Measurements from ENCODE around the gene TCF15. TPM values are rescaled to one million over a fixed set of nuclear protein-coding genes. Genes with fewer than 3 reads are reported as not detected.

Gene TCF15
- total and polyA plus RNA-seq, 8 donors, result 0.18 to 2.4 (median 1.5) TPM

- ATAC-seq (no peak), DNase-seq (no peak)
- Histone ChIP-seq H3K4me3 (no peak overlapping the region), H3K9me3 (no peaks in the 10 kb centered on the region), H3K27ac (no peak overlapping the region), H3K27me3 (peaks cover 0 to 15% of the 10 kb centered on the region in 2 donors), H3K4me1 (no peaks in the 10 kb centered on the region), H3K36me3 (no peaks in the 10 kb centered on the region)
- intact Hi-C loops (cut with DNase I), result no loop called here
- TF ChIP-seq, protein P1, sequence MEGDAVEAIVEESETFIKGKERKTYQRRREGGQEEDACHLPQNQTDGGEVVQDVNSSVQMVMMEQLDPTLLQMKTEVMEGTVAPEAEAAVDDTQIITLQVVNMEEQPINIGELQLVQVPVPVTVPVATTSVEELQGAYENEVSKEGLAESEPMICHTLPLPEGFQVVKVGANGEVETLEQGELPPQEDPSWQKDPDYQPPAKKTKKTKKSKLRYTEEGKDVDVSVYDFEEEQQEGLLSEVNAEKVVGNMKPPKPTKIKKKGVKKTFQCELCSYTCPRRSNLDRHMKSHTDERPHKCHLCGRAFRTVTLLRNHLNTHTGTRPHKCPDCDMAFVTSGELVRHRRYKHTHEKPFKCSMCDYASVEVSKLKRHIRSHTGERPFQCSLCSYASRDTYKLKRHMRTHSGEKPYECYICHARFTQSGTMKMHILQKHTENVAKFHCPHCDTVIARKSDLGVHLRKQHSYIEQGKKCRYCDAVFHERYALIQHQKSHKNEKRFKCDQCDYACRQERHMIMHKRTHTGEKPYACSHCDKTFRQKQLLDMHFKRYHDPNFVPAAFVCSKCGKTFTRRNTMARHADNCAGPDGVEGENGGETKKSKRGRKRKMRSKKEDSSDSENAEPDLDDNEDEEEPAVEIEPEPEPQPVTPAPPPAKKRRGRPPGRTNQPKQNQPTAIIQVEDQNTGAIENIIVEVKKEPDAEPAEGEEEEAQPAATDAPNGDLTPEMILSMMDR (IDR thresholded peaks at IDR 0.05), result no peak
Observed at GRCh38 chr20:623704-624103, 13.6 kb upstream of the TCF15 start.

GRCh38 chr20:623021-623420 is 12.9 kb upstream of the TCF15 start:
- Histone ChIP-seq H3K27ac (no peak overlapping the region), H3K9me3 (peaks cover 0 to 3% of the 10 kb centered on the region in 2 donors), H3K27me3 (peaks cover 0 to 12% of the 10 kb centered on the region in 2 donors), H3K36me3 (no peaks in the 10 kb centered on the region), H3K4me1 (no peaks in the 10 kb centered on the region), H3K4me3 (no peak overlapping the region)
- TF ChIP-seq, protein P1 (IDR thresholded peaks at IDR 0.05), result no peak
- intact Hi-C loops (cut with DNase I), result no loop called here
- no peak for DNase-seq
- no peak for ATAC-seq

GRCh38 chr20:622161-622560 is 12.1 kb upstream of the TCF15 start:
- DNase-seq (no peak), ATAC-seq (no peak)
- Histone ChIP-seq H3K4me3 (no peak overlapping the region), H3K27ac (no peak overlapping the region), H3K9me3 (peaks cover 0 to 3% of the 10 kb centered on the region in 2 donors), H3K27me3 (peaks cover 0 to 12% of the 10 kb centered on the region in 2 donors), H3K4me1 (no peaks in the 10 kb centered on the region), H3K36me3 (no peaks in the 10 kb centered on the region)
- TF ChIP-seq, protein P1 (IDR thresholded peaks at IDR 0.05), result no peak
- intact Hi-C loops (cut with DNase I), result no loop called here

- TF ChIP-seq, protein P1 (IDR thresholded peaks at IDR 0.05), result no peak
- Histone ChIP-seq H3K27ac (no peak overlapping the region), H3K4me1 (no peaks in the 10 kb centered on the region), H3K27me3 (peaks cover 0 to 12% of the 10 kb centered on the region in 2 donors), H3K4me3 (no peak overlapping the region), H3K9me3 (peaks cover 0 to 3% of the 10 kb centered on the region in 2 donors), H3K36me3 (no peaks in the 10 kb centered on the region)
- DNase-seq, result no peak
- no peak for ATAC-seq
- intact Hi-C loops (cut with DNase I), result no loop called here
Observed at GRCh38 chr20:621125-621756, 11.1 kb upstream of the TCF15 start.

DNA sequence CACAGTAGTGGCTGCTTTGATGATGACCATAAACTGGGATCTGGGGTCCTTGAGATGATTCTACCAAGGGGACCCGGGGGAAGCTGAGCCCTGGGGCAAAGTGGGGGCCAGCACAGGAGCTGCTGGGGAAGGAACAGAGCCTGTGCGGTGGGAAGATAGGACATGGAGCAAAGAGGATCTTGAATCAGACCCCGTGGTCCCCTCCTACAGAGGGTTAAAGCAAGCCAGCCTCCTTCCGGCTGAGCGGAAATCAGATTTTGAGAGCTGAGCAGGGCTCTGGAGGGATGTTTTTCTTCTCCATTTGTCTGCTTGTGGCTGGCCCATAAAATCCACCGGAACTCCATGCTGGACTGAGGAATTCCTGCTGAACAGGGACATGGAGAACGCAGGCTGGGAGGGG is 10.1 kb upstream of the TCF15 start:
- Histone ChIP-seq H3K4me1 (no peaks in the 10 kb centered on the region), H3K27me3 (peaks cover 0 to 12% of the 10 kb centered on the region in 2 donors), H3K9me3 (peaks cover 0 to 3% of the 10 kb centered on the region in 2 donors), H3K27ac (no peak overlapping the region), H3K4me3 (no peak overlapping the region), H3K36me3 (no peaks in the 10 kb centered on the region)
- intact Hi-C loops (cut with DNase I), result no loop called here
- TF ChIP-seq, protein P1 (IDR thresholded peaks at IDR 0.05), result no peak
- no peak for DNase-seq
- ATAC-seq, result no peak
